ENCODE measurements around the gene NTHL1.

Gene NTHL1

DNA sequence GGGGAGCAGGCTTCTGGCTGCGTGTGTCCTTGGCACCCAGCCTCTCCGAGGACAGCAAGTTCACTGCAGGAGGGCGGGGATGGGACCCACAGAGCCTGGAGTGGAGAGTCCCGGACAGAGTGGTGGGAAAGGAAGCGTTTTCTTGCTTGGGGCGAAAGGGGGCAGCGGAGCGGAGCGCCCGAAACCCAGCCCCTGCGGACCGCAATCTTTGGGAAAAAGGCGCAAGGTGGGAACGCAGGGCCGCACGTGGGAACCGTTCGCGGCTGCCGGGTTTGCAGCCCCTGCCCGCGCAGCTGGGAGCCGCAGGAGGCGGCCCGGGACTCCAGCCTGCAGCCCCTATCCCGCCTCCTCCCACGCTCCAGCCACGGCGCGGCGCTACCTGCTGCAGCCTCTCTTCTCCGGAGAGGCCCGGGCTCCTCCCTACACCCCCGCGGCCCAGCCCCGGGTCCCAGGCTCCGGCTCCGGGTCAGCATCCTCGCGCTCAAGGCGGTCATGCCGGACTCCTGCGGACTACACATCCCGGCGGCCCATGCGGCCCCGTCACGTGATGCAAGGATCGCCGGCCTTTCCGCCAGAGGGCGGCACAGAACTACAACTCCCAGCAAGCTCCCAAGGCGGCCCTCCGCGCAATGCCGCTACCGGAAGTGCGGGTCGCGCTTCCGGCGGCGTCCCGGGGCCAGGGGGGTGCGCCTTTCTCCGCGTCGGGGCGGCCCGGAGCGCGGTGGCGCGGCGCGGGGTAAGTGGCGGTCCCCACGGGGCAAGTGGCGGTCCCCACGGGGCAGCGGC, at the start of gene NTHL1, which contains the start of gene TSC2 (continued):
- TF ChIP-seq ZNF555 (tag by site-specific recombination; conservative IDR thresholded peaks at IDR 0.05): no peak
- TF ChIP-seq PRDM1 (tag by site-specific recombination; IDR thresholded peaks at IDR 0.05): peak; percentile 17; the same call in 1 of the 2 replicates
- no peak for TF ChIP-seq HOXD13 (CRISPR knock-in tag; IDR thresholded peaks at IDR 0.05; ENCODE audit: borderline replicate concordance)
- TF ChIP-seq, protein P1, sequence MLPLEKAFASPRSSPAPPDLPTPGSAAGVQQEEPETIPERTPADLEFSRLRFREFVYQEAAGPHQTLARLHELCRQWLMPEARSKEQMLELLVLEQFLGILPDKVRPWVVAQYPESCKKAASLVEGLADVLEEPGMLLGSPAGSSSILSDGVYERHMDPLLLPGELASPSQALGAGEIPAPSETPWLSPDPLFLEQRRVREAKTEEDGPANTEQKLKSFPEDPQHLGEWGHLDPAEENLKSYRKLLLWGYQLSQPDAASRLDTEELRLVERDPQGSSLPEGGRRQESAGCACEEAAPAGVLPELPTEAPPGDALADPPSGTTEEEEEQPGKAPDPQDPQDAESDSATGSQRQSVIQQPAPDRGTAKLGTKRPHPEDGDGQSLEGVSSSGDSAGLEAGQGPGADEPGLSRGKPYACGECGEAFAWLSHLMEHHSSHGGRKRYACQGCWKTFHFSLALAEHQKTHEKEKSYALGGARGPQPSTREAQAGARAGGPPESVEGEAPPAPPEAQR (tag by site-specific recombination; IDR thresholded peaks at IDR 0.05): no peak
- TF ChIP-seq ZFP3 (tag by site-specific recombination; IDR thresholded peaks at IDR 0.05; ENCODE audit: low read depth): no peak
- TF ChIP-seq, protein P2, sequence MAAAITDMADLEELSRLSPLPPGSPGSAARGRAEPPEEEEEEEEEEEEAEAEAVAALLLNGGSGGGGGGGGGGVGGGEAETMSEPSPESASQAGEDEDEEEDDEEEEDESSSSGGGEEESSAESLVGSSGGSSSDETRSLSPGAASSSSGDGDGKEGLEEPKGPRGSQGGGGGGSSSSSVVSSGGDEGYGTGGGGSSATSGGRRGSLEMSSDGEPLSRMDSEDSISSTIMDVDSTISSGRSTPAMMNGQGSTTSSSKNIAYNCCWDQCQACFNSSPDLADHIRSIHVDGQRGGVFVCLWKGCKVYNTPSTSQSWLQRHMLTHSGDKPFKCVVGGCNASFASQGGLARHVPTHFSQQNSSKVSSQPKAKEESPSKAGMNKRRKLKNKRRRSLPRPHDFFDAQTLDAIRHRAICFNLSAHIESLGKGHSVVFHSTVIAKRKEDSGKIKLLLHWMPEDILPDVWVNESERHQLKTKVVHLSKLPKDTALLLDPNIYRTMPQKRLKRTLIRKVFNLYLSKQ (tag by site-specific recombination; IDR thresholded peaks at IDR 0.05; ENCODE audit: borderline replicate concordance): no peak
- TF ChIP-seq ZNF560 (tag by site-specific recombination; IDR thresholded peaks at IDR 0.05; ENCODE audit: borderline replicate concordance): no peak
- TF ChIP-seq ZNF837 (tag by site-specific recombination; IDR thresholded peaks at IDR 0.05): no peak
- no peak for TF ChIP-seq ZNF16 (tag by site-specific recombination; IDR thresholded peaks at IDR 0.05; ENCODE audit: low read depth)
- peak; percentile 30; the same call in 1 of the 2 replicates for TF ChIP-seq KLF7 (tag by site-specific recombination; IDR thresholded peaks at IDR 0.05; ENCODE audit: borderline replicate concordance)
- no peak for TF ChIP-seq ZNF792 (tag by site-specific recombination; IDR thresholded peaks at IDR 0.05)
- TF ChIP-seq ZNF280C (tag by site-specific recombination; IDR thresholded peaks at IDR 0.05): no peak
- peak; percentile 82 for TF ChIP-seq ZNF600 (tag by site-specific recombination; IDR thresholded peaks at IDR 0.05)
- TF ChIP-seq, protein P3, sequence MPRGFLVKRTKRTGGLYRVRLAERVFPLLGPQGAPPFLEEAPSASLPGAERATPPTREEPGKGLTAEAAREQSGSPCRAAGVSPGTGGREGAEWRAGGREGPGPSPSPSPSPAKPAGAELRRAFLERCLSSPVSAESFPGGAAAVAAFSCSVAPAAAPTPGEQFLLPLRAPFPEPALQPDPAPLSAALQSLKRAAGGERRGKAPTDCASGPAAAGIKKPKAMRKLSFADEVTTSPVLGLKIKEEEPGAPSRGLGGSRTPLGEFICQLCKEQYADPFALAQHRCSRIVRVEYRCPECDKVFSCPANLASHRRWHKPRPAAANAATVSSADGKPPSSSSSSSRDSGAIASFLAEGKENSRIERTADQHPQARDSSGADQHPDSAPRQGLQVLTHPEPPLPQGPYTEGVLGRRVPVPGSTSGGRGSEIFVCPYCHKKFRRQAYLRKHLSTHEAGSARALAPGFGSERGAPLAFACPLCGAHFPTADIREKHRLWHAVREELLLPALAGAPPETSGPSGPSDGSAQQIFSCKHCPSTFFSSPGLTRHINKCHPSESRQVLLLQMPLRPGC (tag by site-specific recombination; IDR thresholded peaks at IDR 0.05): no peak; the same call in 1 of the 2 replicates
- TF ChIP-seq ZNF548 (tag by site-specific recombination; IDR thresholded peaks at IDR 0.05): no peak
- TF ChIP-seq ZNF785 (tag by site-specific recombination; IDR thresholded peaks at IDR 0.05): no peak
- TF ChIP-seq TCF7L2 (IDR thresholded peaks at IDR 0.05; ENCODE audit: borderline replicate concordance, low read depth, low read length): no peak
- no peak for TF ChIP-seq RBAK (tag by site-specific recombination; IDR thresholded peaks at IDR 0.05)
- peak; percentile 43; the same call in 1 of the 2 replicates for TF ChIP-seq ZSCAN16 (tag by site-specific recombination; IDR thresholded peaks at IDR 0.05)
- 0 out of 2 replicates have a peak, but pooled peaks have one; percentile 38 for TF ChIP-seq ZNF18 (tag by site-specific recombination; IDR thresholded peaks at IDR 0.05)
- peak; percentile 99 for TF ChIP-seq ZNF76 (tag by site-specific recombination; IDR thresholded peaks at IDR 0.05; ENCODE audit: borderline replicate concordance, low read depth)
- TF ChIP-seq MZF1 (tag by site-specific recombination; IDR thresholded peaks at IDR 0.05; ENCODE audit: borderline replicate concordance): no peak
- peak; percentile 20; the same call in 1 of the 2 replicates for TF ChIP-seq WT1 (tag by site-specific recombination; IDR thresholded peaks at IDR 0.05)
- TF ChIP-seq ZNF391 (tag by site-specific recombination; IDR thresholded peaks at IDR 0.05; ENCODE audit: borderline replicate concordance, low read depth): no peak
- TF ChIP-seq EGR2 (tag by site-specific recombination; IDR thresholded peaks at IDR 0.05; ENCODE audit: low read depth): peak; percentile 92
- no peak for TF ChIP-seq ZNF621 (tag by site-specific recombination; IDR thresholded peaks at IDR 0.05)
- 0 out of 2 replicates have a peak, but pooled peaks have one; percentile 15 for TF ChIP-seq ZNF596 (tag by site-specific recombination; IDR thresholded peaks at IDR 0.05)
- TF ChIP-seq ZNF514 (tag by site-specific recombination; IDR thresholded peaks at IDR 0.05): no peak
- peak; percentile 47 for TF ChIP-seq ZNF843 (tag by site-specific recombination; IDR thresholded peaks at IDR 0.05)
- TF ChIP-seq IKZF3 (tag by site-specific recombination; IDR thresholded peaks at IDR 0.05): no peak; the same call in 1 of the 2 replicates
- TF ChIP-seq ZNF585B (tag by site-specific recombination; IDR thresholded peaks at IDR 0.05): no peak
- TF ChIP-seq ZNF202 (tag by site-specific recombination; IDR thresholded peaks at IDR 0.05; ENCODE audit: borderline replicate concordance): no peak
